HG03439 (cell line): ENCODE results near the gene MRPL45.

Experiments used
- ATAC-seq: cut with Tn5 transposase; IDR thresholded peaks from one replicate; pipeline ENCODE4 v1.9.1; 2021; ENCODE audit warnings: mild to moderate bottlenecking, moderate library complexity; ENCODE audit not compliant: unreplicated experiment

MRPL45 gene

DNA sequence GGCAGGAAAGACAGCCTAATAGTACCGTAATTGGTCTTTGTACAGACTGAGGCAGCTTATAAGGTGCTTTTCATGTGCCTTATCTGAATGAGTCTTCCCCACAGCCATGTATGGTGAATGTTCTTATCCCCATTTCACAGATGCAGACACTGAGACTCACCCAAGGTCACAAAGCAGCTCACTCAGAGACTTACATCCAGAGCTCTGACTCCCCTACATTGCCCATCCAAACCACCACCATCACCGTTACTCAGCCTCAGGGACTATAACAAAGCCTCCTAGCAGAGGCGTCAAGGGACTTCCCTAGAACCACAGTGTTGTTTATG is 47.4 kb downstream of the MRPL45 start:
- ATAC-seq, result no peak

DNA sequence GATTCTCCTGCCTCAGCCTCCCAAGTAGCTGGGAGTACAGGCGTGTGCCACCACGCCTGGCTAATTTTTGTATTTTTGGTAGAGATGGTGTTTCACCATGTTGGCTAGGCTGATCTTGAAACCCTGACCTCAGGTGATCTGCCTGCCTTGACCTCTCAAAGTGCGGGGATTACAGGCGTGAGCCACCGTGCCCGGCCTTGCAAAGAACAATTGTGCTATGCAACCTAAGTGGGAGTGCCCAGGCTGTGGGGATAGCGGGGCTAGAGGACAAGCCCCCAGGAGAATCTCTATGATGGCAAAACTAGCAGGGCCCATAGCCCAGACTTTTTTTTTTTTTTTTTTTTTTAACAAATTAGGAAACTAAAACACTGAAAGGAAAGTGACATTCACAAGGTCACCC is 48.8 kb downstream of the MRPL45 start:
- no peak for ATAC-seq

DNA sequence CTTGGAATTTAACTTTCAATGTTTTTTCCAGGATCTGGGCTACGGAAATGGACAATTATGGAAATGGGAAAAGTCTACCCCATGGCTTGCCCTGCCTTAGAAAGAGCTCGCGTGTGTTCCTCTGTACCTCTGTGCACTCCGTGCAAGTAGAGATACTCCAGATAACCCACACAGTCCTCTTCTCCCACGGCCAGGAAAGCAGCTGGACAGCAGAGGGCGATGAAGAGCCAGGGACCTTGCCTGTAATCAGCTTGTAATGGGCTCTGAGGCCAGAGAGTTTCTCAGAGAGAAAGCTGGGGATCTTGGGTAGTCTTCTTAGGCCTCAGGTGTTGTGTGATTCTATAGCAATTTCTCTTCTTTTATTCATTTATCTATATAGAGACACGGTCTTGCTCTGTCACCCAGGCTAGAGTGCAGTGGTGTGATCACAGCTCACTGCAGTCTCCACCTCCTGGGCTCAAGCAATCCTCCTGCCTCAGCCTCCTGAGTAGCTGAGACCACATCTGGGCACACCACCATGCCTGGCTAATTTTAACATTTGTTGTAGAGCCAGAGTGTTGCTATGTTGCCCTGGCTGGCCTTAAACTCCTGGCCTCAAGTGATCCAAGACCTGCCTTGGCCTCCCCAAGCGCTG is 52.2 kb downstream of the MRPL45 start:
- no peak for ATAC-seq

DNA sequence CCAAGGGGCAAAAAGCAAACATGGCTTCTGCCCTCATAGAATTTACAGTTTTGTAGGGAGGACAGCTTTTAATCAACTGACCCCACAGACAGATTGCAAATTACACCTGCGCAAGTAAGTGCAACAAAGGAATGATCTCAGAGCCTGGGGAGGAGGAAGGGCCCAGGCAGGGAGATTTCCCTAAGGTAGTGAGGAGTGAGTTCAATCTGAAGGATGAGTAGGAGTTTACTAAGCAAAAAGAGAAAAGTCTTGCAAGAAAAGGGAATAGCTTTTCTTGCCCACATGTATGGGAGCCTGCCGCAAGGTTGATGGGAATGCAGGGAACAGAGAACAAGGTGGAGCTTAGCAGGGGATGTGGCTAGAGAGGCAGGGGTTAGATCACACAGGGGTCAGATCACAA is 53.1 kb downstream of the MRPL45 start:
- no peak for ATAC-seq

DNA sequence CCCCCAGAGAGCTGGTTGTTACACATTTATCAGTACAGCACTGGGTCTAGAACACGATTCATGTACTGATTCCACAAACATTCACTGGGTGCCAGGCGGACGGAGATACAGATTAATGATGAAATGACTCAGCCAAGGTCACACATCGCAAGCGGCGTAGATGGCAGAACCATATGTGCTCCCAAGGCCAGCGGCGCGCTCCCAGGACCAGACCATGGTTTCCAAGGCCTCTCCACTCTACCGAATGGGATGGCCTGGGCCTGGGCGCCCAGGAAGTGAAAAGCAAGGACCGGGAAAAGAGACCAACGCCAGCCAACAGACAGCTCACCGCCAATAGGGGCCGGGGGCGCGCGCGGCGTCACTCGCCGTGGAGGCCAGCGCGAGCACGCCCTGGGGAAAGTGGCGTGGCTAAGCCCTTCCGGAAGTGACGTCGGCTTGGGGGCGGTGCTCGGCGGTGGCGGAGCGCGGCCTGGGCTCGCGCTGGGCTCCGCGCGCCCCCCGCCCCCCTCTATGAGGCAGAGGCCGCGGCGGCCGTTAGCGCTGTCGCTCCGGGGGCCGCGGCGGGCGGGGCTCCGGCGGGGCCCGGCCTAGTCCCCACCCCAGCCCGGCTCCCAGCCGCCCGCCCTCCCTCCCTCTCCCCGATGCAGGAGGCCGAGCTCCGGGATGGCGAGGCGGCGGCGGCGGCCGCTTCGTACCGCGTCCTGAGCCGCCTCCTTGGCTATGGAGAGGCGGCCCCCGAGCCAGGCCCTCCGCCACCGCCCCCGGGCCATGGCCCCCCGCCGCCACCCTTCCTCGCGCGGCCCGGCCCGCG is 54.6 kb downstream of the MRPL45 start, which contains the start of gene SOCS7:
Gene SOCS7, plus strand, starts transcription at position 433 of the 811 bp plus-strand sequence. Its CDS starts 209 bp downstream, at position 642.
- peak; percentile 85 for ATAC-seq

DNA sequence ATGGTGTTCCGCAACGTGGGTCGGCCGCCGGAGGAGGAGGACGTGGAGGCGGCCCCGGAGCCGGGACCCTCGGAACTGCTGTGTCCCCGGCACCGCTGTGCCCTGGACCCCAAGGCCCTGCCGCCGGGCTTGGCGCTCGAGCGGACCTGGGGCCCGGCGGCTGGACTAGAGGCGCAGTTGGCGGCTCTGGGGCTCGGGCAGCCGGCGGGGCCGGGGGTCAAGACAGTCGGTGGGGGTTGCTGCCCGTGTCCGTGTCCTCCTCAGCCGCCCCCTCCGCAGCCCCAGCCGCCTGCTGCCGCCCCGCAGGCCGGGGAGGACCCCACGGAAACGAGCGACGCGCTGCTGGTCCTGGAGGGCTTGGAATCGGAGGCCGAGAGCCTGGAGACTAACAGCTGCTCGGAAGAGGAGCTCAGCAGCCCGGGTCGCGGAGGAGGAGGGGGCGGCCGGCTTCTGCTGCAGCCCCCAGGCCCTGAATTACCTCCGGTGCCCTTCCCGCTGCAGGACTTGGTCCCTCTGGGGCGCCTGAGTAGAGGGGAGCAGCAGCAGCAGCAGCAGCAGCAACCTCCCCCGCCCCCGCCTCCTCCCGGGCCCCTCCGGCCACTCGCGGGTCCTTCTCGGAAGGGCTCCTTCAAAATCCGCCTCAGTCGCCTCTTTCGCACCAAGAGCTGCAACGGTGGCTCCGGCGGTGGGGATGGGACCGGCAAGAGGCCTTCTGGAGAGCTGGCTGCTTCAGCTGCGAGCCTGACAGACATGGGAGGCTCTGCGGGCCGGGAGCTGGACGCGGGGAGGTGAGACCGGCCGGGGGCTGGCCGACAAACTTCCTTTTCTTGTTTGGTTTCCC is 55.5 kb downstream of the MRPL45 start:
- peak; percentile 17 for ATAC-seq

DNA sequence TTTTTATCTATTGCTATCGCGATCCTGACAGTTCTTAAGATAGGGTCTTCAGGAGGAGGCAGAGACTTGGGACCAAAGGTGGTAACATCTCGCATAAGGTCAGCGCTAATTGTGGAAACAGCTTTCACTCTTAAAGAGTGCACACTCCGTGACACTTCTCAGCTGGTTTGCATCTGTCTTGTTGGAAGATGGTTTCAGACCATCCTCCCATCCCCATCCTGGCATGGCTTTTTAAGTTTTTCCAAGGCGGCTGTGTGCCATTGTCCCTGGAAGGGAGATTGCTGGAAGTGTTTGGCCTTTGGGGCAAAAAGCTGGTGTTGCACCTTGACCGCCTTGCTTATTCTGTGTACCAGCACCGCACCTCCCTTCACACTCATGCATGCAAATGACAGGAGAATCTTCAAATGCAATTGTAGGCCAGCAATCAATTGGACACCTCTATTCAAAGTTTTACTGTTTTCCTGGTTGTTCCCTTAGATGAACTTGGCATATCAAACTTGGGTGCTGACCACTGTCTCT is 56.2 kb downstream of the MRPL45 start:
- no peak for ATAC-seq

DNA sequence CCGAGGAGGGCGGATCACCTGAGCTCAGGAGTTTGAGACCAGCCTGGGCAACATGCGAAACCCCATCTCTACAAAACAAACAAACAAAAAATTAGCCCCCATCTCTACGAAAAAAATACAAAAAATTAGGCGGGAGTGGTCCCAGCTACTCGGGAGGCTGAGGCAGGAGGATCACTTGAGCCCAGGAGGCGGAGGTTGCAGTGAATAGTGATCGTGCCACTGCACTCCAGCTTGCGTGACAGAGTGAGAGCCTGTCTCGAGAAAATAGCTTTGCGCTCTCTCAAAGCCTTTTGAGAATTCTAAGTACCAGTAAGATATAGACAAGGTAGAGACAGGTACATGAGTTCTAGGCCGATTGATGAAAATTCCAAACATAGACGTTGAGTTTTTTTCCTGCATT is 56.7 kb downstream of the MRPL45 start:
- ATAC-seq, result no peak

DNA sequence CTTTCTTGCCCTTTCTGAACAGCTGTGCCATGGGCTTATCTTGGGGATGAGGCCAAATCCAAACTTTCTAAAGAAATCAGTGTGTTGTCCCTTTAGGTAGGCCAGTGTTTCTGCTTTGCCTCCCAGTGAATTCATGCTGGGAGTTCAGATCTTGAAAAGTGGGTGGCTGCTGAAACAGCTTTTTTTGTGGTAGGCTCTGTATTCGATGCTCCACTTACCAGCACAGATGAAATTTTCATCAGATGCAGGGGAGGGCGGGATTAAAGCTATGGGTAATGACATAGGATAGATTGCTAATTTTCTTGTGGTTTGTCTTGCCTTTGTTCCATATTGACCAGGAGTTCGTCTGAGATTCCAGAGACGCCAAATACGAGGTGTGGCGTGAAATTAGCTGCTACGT is 57.5 kb downstream of the MRPL45 start:
- no peak for ATAC-seq

DNA sequence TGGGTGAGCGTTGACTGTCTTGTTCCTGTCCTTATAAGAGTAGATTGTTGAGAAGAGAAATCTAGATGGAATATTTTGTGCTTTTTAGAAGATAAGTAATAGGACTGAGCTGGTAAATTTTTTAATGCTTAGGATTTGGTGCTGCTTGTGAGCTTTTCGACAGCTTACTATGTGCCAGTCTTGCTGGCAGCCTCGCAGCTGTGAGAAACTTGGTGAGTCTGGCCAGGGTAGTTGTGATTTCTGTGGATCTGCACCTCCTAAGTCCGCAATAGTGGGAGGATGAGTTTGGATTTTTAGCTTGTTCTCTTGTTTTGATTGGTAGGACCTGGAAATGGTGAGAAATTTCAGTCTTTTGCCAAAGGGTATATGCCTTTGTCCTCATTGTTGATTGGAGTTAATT is 58.3 kb downstream of the MRPL45 start:
- no peak for ATAC-seq

DNA sequence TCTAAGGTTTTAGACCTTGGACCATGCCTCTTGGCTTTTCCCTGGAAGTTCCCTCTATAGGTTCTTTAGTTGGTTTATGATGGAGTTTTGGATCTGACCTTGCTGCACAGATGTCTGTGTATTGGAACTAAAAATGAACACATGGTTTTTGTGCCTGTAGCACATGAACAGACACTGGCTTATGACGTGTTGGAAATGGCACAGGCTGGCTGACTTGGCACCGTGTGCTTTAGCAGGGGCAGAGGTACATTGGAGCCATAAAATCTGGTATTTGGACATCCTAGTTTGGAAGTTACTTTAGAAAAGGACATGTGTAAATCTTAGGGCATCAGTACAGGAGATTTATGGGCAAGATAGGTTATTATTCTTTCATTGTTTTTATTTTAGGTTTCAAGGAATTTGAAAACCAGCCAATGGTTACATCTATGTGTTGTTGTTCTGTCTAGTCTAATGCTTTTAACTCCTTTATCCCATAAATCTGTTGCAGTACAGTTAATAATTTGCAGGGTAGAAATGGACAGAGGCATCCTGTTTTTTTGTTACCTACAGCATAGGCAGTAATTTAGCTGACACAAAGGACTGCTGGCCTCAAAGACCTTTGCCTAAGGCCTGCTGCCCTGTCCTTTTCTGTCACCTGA is 60.6 kb downstream of the MRPL45 start:
- ATAC-seq, result no peak

DNA sequence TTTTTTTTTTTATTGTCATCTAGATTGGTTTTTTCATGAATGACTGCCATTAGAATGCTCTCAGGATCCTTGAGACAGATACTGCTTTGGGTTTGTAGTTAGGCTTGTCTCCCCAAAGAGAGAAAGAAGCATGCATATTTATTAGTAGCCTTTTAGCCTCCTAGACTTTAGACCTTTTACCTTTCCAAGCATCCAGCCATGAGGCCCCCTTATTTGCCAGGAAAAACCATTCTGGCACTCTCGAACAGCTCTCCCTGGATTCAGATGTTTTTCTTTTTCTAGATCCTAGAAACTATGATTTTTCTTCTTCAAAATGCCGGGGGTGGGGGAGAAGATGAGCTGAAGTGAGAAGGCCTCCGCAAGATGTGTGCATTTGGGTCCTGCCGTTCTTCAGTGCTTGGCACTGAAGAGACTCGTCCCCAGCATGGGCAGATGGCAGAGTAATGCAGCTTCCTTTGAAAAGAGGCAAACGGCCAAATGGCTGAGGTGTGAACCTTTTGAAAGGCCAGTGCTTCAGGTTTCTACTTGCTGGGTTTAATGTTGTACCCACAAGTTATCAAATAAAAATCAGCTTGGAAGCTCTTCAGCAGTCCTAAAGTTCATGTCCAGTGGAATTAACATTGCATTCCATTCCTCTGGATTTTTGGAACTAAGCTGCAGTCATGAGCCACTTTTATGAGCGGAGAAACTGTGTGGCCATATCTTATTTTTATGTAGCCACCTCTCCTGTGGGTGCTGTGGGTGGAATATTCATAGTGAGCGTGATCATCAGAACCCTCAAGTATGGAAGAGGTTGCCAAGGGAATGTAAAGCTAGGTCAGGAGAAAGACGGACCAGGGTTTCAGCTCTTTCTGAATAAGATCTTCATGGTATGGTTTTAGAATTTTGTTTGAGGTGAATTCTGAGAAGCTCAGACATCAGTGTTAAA is 61.9 kb downstream of the MRPL45 start:
- no peak for ATAC-seq

DNA sequence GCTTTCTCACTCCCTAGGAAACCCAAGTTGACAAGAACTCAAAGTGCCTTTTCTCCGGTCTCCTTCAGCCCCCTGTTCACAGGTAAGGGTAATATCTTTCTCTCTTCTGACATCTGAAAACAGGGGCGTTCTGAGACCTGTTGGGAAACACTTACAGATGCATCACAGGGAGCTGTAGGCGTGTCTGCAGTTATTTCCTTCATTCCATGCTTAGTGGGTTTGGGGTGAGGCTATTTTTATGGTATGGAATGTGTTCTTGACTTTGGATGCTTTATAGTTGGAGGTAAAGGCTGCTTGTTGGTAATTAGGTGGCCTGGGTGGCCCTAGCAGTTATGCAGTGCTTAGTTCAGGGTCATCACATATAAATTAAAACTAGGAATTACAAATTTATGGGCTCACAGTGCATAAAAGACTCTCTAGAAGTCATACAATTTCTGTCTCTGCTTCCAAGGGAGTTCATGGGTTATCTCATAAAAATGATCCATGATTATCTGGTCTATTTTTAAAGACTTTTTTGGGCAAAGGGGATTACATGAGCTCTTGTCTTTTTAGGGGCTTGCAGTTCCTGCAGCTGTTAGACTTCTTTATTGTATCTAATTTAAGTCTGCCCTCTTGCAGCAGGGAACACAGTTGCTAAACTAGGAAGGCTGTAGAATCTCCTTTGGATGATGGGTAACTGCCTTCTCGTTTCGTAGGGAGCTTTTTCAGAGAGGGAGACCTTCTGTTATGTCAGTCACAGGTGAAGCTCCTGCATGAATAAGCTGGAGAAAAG is 64.9 kb downstream of the MRPL45 start:
- no peak for ATAC-seq

DNA sequence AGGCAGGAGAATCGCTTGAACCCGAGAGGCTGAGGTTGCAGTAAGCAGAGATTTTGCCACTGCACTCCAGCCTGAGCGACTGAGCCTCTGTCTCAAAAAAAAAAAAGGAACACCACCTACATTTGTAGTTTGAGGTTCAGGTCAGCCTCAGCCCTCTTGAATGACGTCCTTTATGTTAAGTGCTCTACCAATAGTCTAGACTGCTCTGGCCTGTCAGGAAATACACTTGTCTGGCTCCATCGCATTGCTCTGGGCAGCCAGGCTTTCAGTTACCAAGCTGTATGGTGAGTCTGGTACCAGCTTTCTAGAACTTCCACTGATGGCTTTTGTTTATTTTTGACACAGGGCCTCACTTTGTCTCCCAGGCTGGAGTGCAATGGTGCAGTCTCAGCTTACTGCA is 66.0 kb downstream of the MRPL45 start:
- no peak for ATAC-seq

DNA sequence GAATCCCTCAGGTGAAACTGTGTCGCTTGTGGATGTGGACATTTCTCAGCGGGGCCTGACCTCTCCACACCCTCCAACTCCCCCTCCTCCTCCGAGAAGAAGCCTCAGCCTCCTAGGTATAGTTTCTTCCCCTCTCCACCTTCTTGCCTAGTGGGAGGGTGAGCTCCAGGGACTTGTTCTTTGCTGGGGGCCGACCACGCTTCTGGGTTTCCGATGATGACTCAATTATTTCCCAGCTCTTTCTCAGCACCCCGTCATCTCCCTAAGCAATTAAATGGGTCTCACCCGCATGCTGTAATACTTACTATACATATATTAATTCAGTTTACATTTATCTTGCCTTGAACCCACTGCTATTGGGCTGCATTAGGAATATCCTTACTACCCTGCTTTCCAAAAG is 67.8 kb downstream of the MRPL45 start:
- ATAC-seq, result no peak

DNA sequence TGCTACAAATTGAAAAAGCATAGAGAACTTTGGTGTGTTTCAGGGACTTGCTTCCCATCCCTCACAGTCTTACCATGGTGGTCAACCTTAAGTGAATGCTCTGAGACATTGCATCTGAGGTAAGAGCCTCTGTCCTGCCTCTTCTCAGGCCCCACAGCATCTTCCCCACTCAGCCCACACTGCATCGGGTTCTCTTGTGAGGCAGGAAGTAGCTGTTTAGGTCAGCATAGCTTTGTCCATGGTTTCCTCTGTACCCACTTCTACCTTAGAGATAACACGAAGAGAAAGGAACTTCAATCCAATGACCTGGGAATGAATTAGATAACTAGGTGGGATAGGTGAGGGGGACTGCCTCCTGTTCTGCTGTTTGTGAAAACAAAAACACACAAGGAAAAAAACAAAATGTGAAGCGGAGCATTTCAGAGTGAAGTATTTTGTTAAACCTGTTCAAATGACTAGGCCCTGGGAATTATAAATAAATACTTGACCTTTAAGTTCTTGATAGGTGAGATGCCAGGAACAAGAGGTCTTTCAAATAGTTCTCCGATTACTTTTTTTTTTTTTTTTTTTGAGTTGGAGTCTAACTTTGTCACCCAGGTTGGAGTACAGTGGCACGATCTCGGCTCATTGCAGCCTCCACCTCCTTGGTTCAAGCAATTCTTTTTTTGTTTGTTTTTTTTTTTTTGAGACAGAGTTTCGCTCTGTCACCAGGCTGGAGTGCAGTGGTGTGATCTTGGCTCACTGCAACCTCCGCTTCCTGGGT is 72.3 kb downstream of the MRPL45 start:
- ATAC-seq, result no peak
